Thyroid gland (tissue), 4 donors: ENCODE results near the gene IMPDH2. TPM values are rescaled to one million over a fixed set of nuclear protein-coding genes. Genes with fewer than 3 reads are reported as not detected.

Experiments
- DNase-seq, 2 donors: peaks; one replicate each; pipeline ENCODE4 v3.0.0-alpha.2; 2019
- H3K27ac ChIP-seq, 3 donors: fragments of 200-600 bp; sonication (generic); 1 replicate in 2 of 3; 2 replicates in 1 of 3; pipeline ENCODE4 v1.5.1; 2016 to 2019; ENCODE audit warnings: mild to moderate bottlenecking in 1 of 3, moderate library complexity in 1 of 3
- H3K27me3 ChIP-seq: fragments of 200-600 bp; sonication (generic); one replicate; pipeline ENCODE4 v1.5.1; 2019
- H3K36me3 ChIP-seq, 2 donors: fragments of 200-600 bp; sonication (generic); one replicate each; pipeline ENCODE4 v1.5.1; 2016 to 2019
- H3K4me1 ChIP-seq, 2 donors: fragments of 200-600 bp; sonication (generic); one replicate each; pipeline ENCODE4 v1.5.1; 2017 to 2019
- H3K4me3 ChIP-seq, 3 donors: fragments of 200-600 bp; sonication (generic); replicated peaks in 1 of 3; 1 replicate in 2 of 3; 2 replicates in 1 of 3; pipeline ENCODE4 v1.5.1; 2016; ENCODE audit warnings: mild to moderate bottlenecking in 1 of 3
- H3K9me3 ChIP-seq: fragments of 200-600 bp; sonication (generic); one replicate; pipeline ENCODE4 v1.5.1; 2017
- POLR2A ChIP-seq, 2 donors: fragments of 450-650 bp; IDR thresholded peaks; one replicate each; pipeline ENCODE4 v1.6.1; 2017; ENCODE audit warnings: antibody characterized with exemption in 2 of 2, mild to moderate bottlenecking in 2 of 2, moderate library complexity in 1 of 2
- WGBS, 2 donors: methylation state at CpG; one replicate each; pipeline ENCODE4 v1.1.5; 2017; 5-methylcytosine and 5-hydroxymethylcytosine counted together
- intact Hi-C: fragments of 100-400 bp; cut with DNase I; formaldehyde crosslinking; loops from one replicate; pipeline ENCODE4 v1.15.1; 2023
- total RNA-seq, 4 donors: library from RNA; depleted of rRNA; stranded (reverse); fragments of >200 nt; gene quantifications; one replicate each; pipeline ENCODE4 v1.2.3, GENCODE V29; 2016
- TF ChIP-seq, protein P1 (sequence below), 6 experiments: fragments of 200-600 bp in 3 of 6; fragments of 450-650 bp in 3 of 6; sonication (generic) in 3 of 6; IDR thresholded peaks; one replicate each; pipeline ENCODE4 v1.5.1; 2016 to 2019; ENCODE audit warnings: antibody characterized with exemption in 6 of 6, mild to moderate bottlenecking in 2 of 6, inconsistent platforms in 1 of 6, moderate library complexity in 1 of 6

Gene IMPDH2
- total RNA-seq, 4 donors from 2014 or later, result 92.9 to 159 (median 109) TPM

DNA sequence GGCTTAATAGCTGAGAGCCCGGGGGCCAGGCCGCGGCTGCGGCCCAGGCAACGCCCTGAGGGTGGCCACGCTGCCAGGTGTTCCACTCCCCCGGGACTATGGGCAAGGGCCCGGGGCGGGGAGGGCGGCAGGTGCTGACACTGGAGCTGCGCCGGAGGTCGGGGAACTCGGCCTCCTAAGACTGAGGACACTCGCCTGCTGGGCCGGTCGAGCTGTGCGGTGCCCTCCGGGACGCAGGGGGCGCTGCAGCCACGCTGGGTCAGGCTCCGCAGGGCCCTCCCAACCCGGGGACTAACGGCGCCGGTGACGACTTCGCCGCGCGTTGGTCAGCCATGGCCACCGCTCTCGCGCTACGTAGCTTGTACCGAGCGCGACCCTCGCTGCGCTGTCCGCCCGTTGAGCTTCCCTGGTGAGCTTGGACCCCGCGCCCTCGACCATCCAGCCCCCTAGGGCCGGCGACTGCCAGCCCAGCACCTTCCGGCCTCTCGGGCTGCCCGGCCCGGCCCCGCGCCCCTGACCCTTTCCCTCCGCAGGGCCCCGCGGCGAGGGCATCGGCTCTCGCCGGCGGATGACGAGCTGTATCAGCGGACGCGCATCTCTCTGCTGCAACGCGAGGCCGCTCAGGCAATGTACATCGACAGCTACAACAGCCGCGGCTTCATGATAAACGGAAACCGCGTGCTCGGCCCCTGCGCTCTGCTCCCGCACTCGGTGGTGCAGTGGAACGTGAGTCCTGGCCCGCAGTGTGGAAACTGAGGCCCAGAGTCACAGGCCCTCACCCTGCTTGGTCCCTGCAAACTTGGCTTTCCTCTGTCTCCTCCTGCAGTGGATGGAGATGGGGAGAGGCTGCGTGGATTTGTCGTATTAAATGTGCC is 7.1 kb downstream of the IMPDH2 start, which contains the start of gene NDUFAF3:
Gene NDUFAF3 (plus strand): TSS at position 309 of the 875 bp plus-strand sequence. CDS start 24 bp downstream, at position 333.
- intact Hi-C loops, result loop anchor here (10.0 kb wide), 1 partner anchor 73 kb away; the partner anchor contains the start of gene QRICH1
- H3K4me1 ChIP-seq, result peaks cover 30 to 37% of the 10 kb centered on the region in 2 donors
- peak within 1 kb of the TSS; percentile 77 to 98 (median 97) for H3K4me3 ChIP-seq
- TF ChIP-seq, protein P1, sequence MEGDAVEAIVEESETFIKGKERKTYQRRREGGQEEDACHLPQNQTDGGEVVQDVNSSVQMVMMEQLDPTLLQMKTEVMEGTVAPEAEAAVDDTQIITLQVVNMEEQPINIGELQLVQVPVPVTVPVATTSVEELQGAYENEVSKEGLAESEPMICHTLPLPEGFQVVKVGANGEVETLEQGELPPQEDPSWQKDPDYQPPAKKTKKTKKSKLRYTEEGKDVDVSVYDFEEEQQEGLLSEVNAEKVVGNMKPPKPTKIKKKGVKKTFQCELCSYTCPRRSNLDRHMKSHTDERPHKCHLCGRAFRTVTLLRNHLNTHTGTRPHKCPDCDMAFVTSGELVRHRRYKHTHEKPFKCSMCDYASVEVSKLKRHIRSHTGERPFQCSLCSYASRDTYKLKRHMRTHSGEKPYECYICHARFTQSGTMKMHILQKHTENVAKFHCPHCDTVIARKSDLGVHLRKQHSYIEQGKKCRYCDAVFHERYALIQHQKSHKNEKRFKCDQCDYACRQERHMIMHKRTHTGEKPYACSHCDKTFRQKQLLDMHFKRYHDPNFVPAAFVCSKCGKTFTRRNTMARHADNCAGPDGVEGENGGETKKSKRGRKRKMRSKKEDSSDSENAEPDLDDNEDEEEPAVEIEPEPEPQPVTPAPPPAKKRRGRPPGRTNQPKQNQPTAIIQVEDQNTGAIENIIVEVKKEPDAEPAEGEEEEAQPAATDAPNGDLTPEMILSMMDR (IDR thresholded peaks at IDR 0.05), result peak; percentile 81 to 99 (median 96)
- peak; percentile 53 to 62 for TF ChIP-seq POLR2A (IDR thresholded peaks at IDR 0.05)
- 0 to 3% methylated on average over 11 to 15 of the region's 83 CpGs for WGBS, 2 donors
- peak within 1 kb of the TSS; percentile 94 to 100 (median 100) for H3K27ac ChIP-seq
- H3K27me3 ChIP-seq, result no peaks in the 10 kb centered on the region
- peak; percentile 93 for DNase-seq
- peaks cover 25% of the 10 kb centered on the region in 2 donors for H3K36me3 ChIP-seq
- H3K9me3 ChIP-seq, result no peaks in the 10 kb centered on the region

- Histone ChIP-seq H3K27ac (peak overlapping the region; percentile 94 to 100 (median 100)), H3K9me3 (no peaks in the 10 kb centered on the region), H3K4me1 (peaks cover 31 to 38% of the 10 kb centered on the region in 2 donors), H3K36me3 (peaks cover 25 to 27% of the 10 kb centered on the region in 2 donors), H3K4me3 (peak overlapping the region; percentile 77 to 98 (median 97)), H3K27me3 (no peaks in the 10 kb centered on the region)
- WGBS, 2 donors, result 0% methylated on average over 6 to 15 of the region's 60 CpGs
- peak; percentile 100 for DNase-seq
- TF ChIP-seq, protein P1 (IDR thresholded peaks at IDR 0.05), result no peak
- TF ChIP-seq POLR2A (IDR thresholded peaks at IDR 0.05), result peak; percentile 92 to 100
- intact Hi-C loops, result loop anchor here (10.0 kb wide), 1 partner anchor 73 kb away; the partner anchor contains the start of gene QRICH1
Observed at GRCh38 chr3:49021213-49021812, 7.9 kb downstream of the IMPDH2 start.

- peak; percentile 54 for DNase-seq
- H3K4me3 ChIP-seq, result peak overlapping the region; percentile 17 to 98 (median 23)
- TF ChIP-seq, protein P1 (IDR thresholded peaks at IDR 0.05), result no peak
- no peak for TF ChIP-seq POLR2A (IDR thresholded peaks at IDR 0.05)
- H3K36me3 ChIP-seq, result peaks cover 26 to 29% of the 10 kb centered on the region in 2 donors
- intact Hi-C loops, result loop anchor here (10.0 kb wide), 1 partner anchor 74 kb away; the partner anchor contains the start of gene QRICH1
- H3K27me3 ChIP-seq, result no peaks in the 10 kb centered on the region
- 3% methylated on average over 32 to 38 of the region's 51 CpGs for WGBS, 2 donors
- peak overlapping the region; percentile 94 to 100 (median 100) for H3K27ac ChIP-seq
- H3K4me1 ChIP-seq, result peaks cover 31 to 38% of the 10 kb centered on the region in 2 donors
- no peaks in the 10 kb centered on the region for H3K9me3 ChIP-seq
Observed at GRCh38 chr3:49020330-49021212, 8.6 kb downstream of the IMPDH2 start.

DNA sequence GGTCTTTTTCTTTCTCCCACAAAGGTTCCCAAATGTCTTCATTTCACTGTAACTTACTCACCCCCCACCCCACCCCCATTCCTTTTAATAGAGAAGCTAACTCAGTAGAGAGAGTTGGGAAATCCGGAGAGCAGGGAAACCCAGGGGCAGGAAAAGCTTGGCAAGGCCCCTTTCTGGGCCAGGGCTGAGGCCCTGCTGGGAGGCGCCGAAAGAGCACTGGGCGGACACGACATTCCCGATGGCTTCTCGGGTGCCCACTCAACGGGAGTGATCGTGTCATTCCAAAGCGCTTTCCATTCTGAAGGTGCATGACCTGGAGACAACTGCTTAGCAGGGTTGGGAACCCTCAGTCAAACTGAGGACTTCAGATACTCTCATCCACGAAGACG is 9.3 kb downstream of the IMPDH2 start:
- Histone ChIP-seq H3K27ac (no peak overlapping the region), H3K27me3 (no peaks in the 10 kb centered on the region), H3K4me3 (peak overlapping the region in 1 of 3 donors; percentile 98), H3K36me3 (peaks cover 26 to 30% of the 10 kb centered on the region in 2 donors), H3K4me1 (peaks cover 31 to 38% of the 10 kb centered on the region in 2 donors), H3K9me3 (no peaks in the 10 kb centered on the region)
- WGBS, 2 donors, result 34 to 36% methylated on average over 12 of the region's 12 CpGs
- TF ChIP-seq, protein P1 (IDR thresholded peaks at IDR 0.05), result no peak
- no peak for TF ChIP-seq POLR2A (IDR thresholded peaks at IDR 0.05)
- intact Hi-C loops, result loop anchor here (10.0 kb wide), 1 partner anchor 75 kb away; the partner anchor contains the start of gene QRICH1
- DNase-seq, result no peak
